ENCODE results near the gene GLIS1.

GLIS1 gene

DNA sequence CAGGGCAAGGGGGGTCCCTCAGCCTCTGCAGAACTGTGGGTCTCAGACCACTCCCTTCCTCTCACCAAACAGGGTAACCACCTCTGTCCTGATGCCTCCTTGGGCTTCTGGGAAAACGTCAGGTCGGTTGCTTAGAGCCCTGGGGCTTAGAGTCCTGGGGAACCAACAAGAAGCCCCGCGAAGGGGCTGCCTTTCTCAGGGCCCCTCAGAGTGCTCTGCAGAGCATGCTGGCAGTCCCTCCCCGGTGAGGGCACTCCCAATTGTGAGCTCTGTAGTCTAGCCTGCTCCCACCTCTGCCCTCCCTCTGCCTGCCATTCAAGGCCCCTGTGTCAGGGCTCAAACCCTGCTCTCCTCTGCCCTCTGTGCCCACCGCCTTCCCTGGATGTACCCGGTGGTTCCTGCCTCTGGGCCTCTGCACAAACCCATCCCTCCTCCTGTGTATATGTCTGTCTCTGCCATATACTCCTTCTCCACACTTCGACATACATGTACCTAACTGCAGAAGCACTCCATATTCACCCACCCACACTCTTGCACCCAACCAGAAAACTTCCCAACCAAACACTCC is 187.5 kb downstream of the GLIS1 start:
- POLR2A ChIA-PET: no interaction called here
- no peaks in the 10 kb centered on the region for H3K9me3 ChIP-seq (ENCODE audit: control extremely low read depth in 1 of 5, control insufficient read depth in 4 of 5, insufficient read depth in 2 of 5, low read depth in 1 of 5, low read length in 4 of 5)
- H3K27ac ChIP-seq (ENCODE audit: insufficient read depth in 1 of 2, low read depth in 1 of 2, low read length in 2 of 2, poor library complexity in 1 of 2, severe bottlenecking in 2 of 2): no peak overlapping the region
- no peaks in the 10 kb centered on the region for H3K27me3 ChIP-seq (replicated peaks in 2 of 5; ENCODE audit: control insufficient read depth in 4 of 5, insufficient read depth in 5 of 5, low read length in 4 of 5)
- WGBS (ENCODE audit: insufficient coverage): 99% methylated on average over 8 of the region's 8 CpGs
- CTCF ChIA-PET: interaction anchor here (1.8 kb wide), 1 partner anchor 43 kb away, joined by 4 read pairs; no protein-coding TSS in a partner anchor
- DNase-seq: no peak
- no peaks in the 10 kb centered on the region for H3K36me3 ChIP-seq (ENCODE audit: control insufficient read depth in 4 of 4, insufficient read depth in 4 of 4, low read length in 3 of 4)
- peaks cover 0 to 3% (median 0%) of the 10 kb centered on the region in 4 experiments for H3K4me1 ChIP-seq (ENCODE audit: control extremely low read depth in 1 of 4, control insufficient read depth in 4 of 4, insufficient read depth in 4 of 4, low read length in 3 of 4)
- H3K4me3 ChIP-seq (ENCODE audit: control insufficient read depth in 1 of 7, extremely low read depth in 1 of 7, insufficient read depth in 4 of 7, low read depth in 2 of 7, low read length in 6 of 7): no peak overlapping the region

DNA sequence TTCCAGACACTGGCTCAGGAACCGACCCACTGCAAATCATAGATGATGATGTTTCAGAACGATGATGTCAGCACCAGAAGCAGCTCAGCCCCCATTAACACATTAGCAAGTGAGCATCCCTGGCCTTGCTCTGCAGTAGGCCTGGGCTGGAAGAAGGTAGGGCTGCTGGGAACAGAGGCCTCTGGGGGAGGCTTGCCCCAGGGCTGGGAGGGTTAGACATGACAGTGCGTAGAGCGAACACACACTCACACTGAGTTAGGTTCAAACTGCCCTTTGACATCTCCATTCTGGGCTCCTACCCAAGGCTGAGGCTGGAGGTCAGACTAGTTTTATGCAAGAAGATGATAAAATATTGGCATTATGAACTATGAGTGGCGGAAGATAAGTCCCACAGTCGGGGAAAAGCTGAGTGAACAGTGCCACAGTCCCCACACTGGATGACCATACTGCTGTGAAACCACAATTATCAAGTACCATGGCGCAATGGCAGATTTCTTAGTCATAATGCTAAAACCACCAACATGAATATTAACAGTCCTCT is 188.7 kb downstream of the GLIS1 start:
- CTCF ChIA-PET: interaction anchor here (1.4 kb wide), 1 partner anchor 18 kb away, joined by 3 read pairs; no protein-coding TSS in a partner anchor
- H3K36me3 ChIP-seq (ENCODE audit: control insufficient read depth in 4 of 4, insufficient read depth in 4 of 4, low read length in 3 of 4): no peaks in the 10 kb centered on the region
- no peak overlapping the region for H3K27ac ChIP-seq (ENCODE audit: insufficient read depth in 1 of 2, low read depth in 1 of 2, low read length in 2 of 2, poor library complexity in 1 of 2, severe bottlenecking in 2 of 2)
- DNase-seq: no peak
- no peaks in the 10 kb centered on the region for H3K9me3 ChIP-seq (ENCODE audit: control extremely low read depth in 1 of 5, control insufficient read depth in 4 of 5, insufficient read depth in 2 of 5, low read depth in 1 of 5, low read length in 4 of 5)
- H3K27me3 ChIP-seq (replicated peaks in 2 of 5; ENCODE audit: control insufficient read depth in 4 of 5, insufficient read depth in 5 of 5, low read length in 4 of 5): no peaks in the 10 kb centered on the region
- 92% methylated on average over 6 of the region's 7 CpGs for WGBS (ENCODE audit: insufficient coverage)
- H3K4me3 ChIP-seq (ENCODE audit: control insufficient read depth in 1 of 7, extremely low read depth in 1 of 7, insufficient read depth in 4 of 7, low read depth in 2 of 7, low read length in 6 of 7): no peak overlapping the region
- POLR2A ChIA-PET: no interaction called here
- peaks cover 0 to 3% (median 0%) of the 10 kb centered on the region in 4 experiments for H3K4me1 ChIP-seq (ENCODE audit: control extremely low read depth in 1 of 4, control insufficient read depth in 4 of 4, insufficient read depth in 4 of 4, low read length in 3 of 4)

DNA sequence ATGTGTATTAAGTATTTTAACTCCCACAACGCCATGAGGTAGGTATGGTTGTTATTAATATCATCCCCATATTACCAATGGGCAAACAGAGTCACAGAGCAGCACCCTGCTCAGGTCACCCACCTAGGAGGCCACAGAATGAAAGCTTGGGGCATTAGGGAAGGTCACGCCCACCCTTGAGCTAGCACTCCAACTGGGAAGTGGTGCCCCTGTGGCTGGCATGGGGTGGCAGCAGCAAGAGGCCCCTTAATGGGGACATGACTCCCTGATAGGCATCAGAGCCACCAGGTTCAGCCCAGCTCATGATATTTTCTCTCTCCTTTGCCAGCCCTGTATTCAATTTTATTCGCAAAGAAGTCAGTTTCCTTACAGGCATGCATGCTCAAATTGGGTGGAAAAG is 189.2 kb downstream of the GLIS1 start:
- no peaks in the 10 kb centered on the region for H3K27me3 ChIP-seq (replicated peaks in 2 of 5; ENCODE audit: control insufficient read depth in 4 of 5, insufficient read depth in 5 of 5, low read length in 4 of 5)
- no peak overlapping the region for H3K27ac ChIP-seq (ENCODE audit: insufficient read depth in 1 of 2, low read depth in 1 of 2, low read length in 2 of 2, poor library complexity in 1 of 2, severe bottlenecking in 2 of 2)
- ChIA-PET POLR2A (no interaction called here), CTCF (interaction anchor here (1.2 to 2.0 kb wide), 5 partner anchors 9 to 64 kb away, joined by 3 to 7 read pairs (median 3); no protein-coding TSS in a partner anchor)
- H3K4me1 ChIP-seq (ENCODE audit: control extremely low read depth in 1 of 4, control insufficient read depth in 4 of 4, insufficient read depth in 4 of 4, low read length in 3 of 4): peaks cover 0 to 3% (median 0%) of the 10 kb centered on the region in 4 experiments
- no peaks in the 10 kb centered on the region for H3K36me3 ChIP-seq (ENCODE audit: control insufficient read depth in 4 of 4, insufficient read depth in 4 of 4, low read length in 3 of 4)
- DNase-seq: no peak
- 100% methylated on average over 2 of the region's 3 CpGs for WGBS (ENCODE audit: insufficient coverage)
- H3K4me3 ChIP-seq (ENCODE audit: control insufficient read depth in 1 of 7, extremely low read depth in 1 of 7, insufficient read depth in 4 of 7, low read depth in 2 of 7, low read length in 6 of 7): no peak overlapping the region
- H3K9me3 ChIP-seq (ENCODE audit: control extremely low read depth in 1 of 5, control insufficient read depth in 4 of 5, insufficient read depth in 2 of 5, low read depth in 1 of 5, low read length in 4 of 5): no peaks in the 10 kb centered on the region

DNA sequence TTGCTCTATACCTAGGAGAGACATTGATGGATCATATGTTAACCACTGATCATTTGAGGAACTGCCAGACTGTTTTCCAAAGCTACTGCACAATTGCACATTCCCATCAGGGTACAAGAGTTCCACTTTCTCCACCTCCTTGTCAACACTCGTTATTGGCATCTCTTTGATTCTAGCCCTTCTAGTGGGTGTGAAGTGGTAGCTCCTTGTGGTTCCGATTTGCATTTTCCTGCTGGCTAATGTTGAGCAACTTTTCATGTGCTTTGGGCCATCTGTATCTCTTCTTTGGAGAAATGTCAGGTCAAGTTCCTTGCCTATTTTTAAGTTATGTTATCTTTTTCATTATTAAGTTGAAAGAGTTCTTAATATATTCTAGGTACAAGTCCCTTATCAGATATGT is 189.7 kb downstream of the GLIS1 start:
- Histone ChIP-seq H3K27ac (ENCODE audit: insufficient read depth in 1 of 2, low read depth in 1 of 2, low read length in 2 of 2, poor library complexity in 1 of 2, severe bottlenecking in 2 of 2) (no peak overlapping the region), H3K27me3 (replicated peaks in 2 of 5; ENCODE audit: control insufficient read depth in 4 of 5, insufficient read depth in 5 of 5, low read length in 4 of 5) (no peaks in the 10 kb centered on the region), H3K4me1 (ENCODE audit: control extremely low read depth in 1 of 4, control insufficient read depth in 4 of 4, insufficient read depth in 4 of 4, low read length in 3 of 4) (peaks cover 0 to 3% (median 0%) of the 10 kb centered on the region in 4 experiments), H3K9me3 (ENCODE audit: control extremely low read depth in 1 of 5, control insufficient read depth in 4 of 5, insufficient read depth in 2 of 5, low read depth in 1 of 5, low read length in 4 of 5) (no peaks in the 10 kb centered on the region), H3K36me3 (ENCODE audit: control insufficient read depth in 4 of 4, insufficient read depth in 4 of 4, low read length in 3 of 4) (no peaks in the 10 kb centered on the region), H3K4me3 (ENCODE audit: control insufficient read depth in 1 of 7, extremely low read depth in 1 of 7, insufficient read depth in 4 of 7, low read depth in 2 of 7, low read length in 6 of 7) (no peak overlapping the region)
- CTCF ChIA-PET: interaction anchor here (1.2 to 2.0 kb wide), 5 partner anchors 9 to 63 kb away, joined by 3 to 7 read pairs (median 3); no protein-coding TSS in a partner anchor
- 100% methylated on average over 2 of the region's 2 CpGs for WGBS (ENCODE audit: insufficient coverage)
- no peak for DNase-seq
- POLR2A ChIA-PET: no interaction called here

DNA sequence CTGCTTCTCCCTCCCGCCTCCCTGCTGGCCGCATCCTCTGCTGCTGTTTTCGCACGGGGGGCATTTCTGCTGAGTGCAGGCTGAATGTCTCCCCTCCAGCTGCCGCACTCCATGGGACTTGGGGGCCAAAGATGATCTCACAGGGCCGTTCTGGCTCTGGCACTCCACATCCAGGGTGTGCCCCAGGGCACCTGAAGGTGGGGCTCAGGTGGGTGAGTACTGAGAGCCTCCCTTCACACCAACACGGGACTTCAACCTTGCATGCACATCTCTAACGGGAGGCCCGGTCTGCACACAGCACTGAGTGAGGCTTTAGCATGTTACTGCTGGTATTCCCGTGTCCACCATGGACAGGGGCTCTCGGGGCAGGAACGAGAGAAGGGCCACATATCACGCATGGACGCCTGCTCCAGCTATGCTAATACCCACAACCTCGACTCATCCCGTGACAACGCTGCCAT is 190.9 kb downstream of the GLIS1 start:
- Histone ChIP-seq H3K4me3 (ENCODE audit: control insufficient read depth in 1 of 7, extremely low read depth in 1 of 7, insufficient read depth in 4 of 7, low read depth in 2 of 7, low read length in 6 of 7) (no peak overlapping the region), H3K4me1 (ENCODE audit: control extremely low read depth in 1 of 4, control insufficient read depth in 4 of 4, insufficient read depth in 4 of 4, low read length in 3 of 4) (peaks cover 0 to 3% (median 0%) of the 10 kb centered on the region in 4 experiments), H3K9me3 (ENCODE audit: control extremely low read depth in 1 of 5, control insufficient read depth in 4 of 5, insufficient read depth in 2 of 5, low read depth in 1 of 5, low read length in 4 of 5) (no peaks in the 10 kb centered on the region), H3K36me3 (ENCODE audit: control insufficient read depth in 4 of 4, insufficient read depth in 4 of 4, low read length in 3 of 4) (no peaks in the 10 kb centered on the region), H3K27ac (ENCODE audit: insufficient read depth in 1 of 2, low read depth in 1 of 2, low read length in 2 of 2, poor library complexity in 1 of 2, severe bottlenecking in 2 of 2) (no peak overlapping the region), H3K27me3 (replicated peaks in 2 of 5; ENCODE audit: control insufficient read depth in 4 of 5, insufficient read depth in 5 of 5, low read length in 4 of 5) (no peaks in the 10 kb centered on the region)
- DNase-seq: no peak
- CTCF ChIA-PET: interaction anchor here (2.0 kb wide), 1 partner anchor 20 kb away, joined by 7 read pairs; no protein-coding TSS in a partner anchor
- POLR2A ChIA-PET: no interaction called here
- WGBS (ENCODE audit: insufficient coverage): 93% methylated on average over 15 of the region's 17 CpGs

DNA sequence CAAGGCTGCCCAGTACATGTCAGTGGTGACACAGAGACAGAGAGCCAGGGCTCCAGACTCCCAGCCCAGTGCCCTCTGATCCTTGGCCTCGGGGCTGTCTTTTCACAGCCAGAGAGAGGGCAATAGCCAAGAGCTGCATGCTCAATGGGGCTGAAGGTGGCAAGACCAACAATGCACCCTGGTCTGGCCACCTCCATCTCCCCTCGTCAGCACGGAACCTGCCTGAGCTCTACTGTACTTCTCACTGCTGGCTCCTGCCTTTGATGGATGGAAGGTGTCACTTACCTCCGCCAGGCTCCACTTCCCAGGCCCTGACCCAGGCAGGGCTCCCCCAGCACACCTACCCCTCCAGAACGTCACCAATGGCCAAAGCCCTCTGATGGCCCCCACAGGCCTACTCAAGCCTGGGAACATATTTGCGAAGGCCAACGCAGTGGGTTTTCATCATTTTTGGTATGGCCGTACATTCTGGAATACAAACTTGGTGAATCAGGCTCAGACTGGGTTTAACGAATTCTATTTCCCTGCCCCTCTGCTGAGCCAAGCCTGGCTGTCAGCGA is 191.7 kb downstream of the GLIS1 start:
- ChIA-PET CTCF (interaction anchor here (0.7 kb wide), 1 partner anchor 11 kb away, joined by 3 read pairs; no protein-coding TSS in a partner anchor), POLR2A (no interaction called here)
- H3K4me3 ChIP-seq (ENCODE audit: control insufficient read depth in 1 of 7, extremely low read depth in 1 of 7, insufficient read depth in 4 of 7, low read depth in 2 of 7, low read length in 6 of 7): no peak overlapping the region
- H3K27me3 ChIP-seq (replicated peaks in 2 of 5; ENCODE audit: control insufficient read depth in 4 of 5, insufficient read depth in 5 of 5, low read length in 4 of 5): no peaks in the 10 kb centered on the region
- 88% methylated on average over 9 of the region's 10 CpGs for WGBS (ENCODE audit: insufficient coverage)
- H3K9me3 ChIP-seq (ENCODE audit: control extremely low read depth in 1 of 5, control insufficient read depth in 4 of 5, insufficient read depth in 2 of 5, low read depth in 1 of 5, low read length in 4 of 5): no peaks in the 10 kb centered on the region
- DNase-seq: no peak
- no peak overlapping the region for H3K27ac ChIP-seq (ENCODE audit: insufficient read depth in 1 of 2, low read depth in 1 of 2, low read length in 2 of 2, poor library complexity in 1 of 2, severe bottlenecking in 2 of 2)
- peaks cover 0 to 3% (median 0%) of the 10 kb centered on the region in 4 experiments for H3K4me1 ChIP-seq (ENCODE audit: control extremely low read depth in 1 of 4, control insufficient read depth in 4 of 4, insufficient read depth in 4 of 4, low read length in 3 of 4)
- no peaks in the 10 kb centered on the region for H3K36me3 ChIP-seq (ENCODE audit: control insufficient read depth in 4 of 4, insufficient read depth in 4 of 4, low read length in 3 of 4)

Measured in common myeloid progenitor, CD34-positive (primary cell).